ENCODE results near the gene UNC80. TPM values are rescaled to one million over a fixed set of nuclear protein-coding genes. Genes with fewer than 3 reads are reported as not detected.

UNC80 gene
- polyA plus RNA-seq, 1 experiment: not detected

DNA sequence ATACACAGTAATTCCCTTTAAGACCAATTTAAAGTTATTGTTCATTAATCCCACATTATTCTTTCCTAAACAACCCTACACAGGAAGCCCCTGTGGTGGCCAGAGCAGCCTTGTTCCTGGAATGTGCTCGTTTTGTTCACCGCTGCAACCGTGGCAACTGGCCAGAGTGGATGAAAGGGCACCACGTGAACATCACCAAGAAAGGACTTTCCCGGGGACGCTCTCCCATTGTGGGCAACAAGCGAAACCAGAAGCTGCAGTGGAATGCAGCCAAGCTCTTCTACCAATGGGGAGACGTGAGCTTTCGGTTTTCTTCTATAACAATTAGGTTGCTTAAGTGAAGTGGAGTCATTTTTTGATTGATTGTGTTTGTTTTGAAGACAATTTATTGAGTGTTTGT is 101.0 kb downstream of the UNC80 start:
- ChIA-PET CTCF (no interaction called here), POLR2A (no interaction called here)

DNA sequence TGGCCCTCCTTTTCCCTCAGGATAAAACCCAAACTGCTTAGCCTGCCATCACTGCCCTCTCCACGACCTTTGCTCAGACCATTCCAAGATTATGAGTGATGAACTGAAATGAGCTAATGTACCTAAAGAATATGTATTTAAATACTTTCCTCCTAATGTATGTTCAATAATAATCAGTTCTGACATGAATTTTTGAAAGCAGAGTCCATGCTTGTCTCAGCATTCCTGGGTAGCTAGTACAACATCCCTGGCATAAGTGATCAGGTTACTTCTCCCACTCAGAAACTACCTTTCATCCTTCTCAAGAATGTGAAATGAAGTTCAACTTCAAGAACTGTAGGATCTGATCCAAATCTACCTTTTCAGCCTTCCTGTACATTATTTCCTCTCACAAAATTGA is 103.6 kb downstream of the UNC80 start:
- H3K27ac ChIP-seq (ENCODE audit: low read depth, low read length): no peak overlapping the region
- TF ChIP-seq, protein P1, sequence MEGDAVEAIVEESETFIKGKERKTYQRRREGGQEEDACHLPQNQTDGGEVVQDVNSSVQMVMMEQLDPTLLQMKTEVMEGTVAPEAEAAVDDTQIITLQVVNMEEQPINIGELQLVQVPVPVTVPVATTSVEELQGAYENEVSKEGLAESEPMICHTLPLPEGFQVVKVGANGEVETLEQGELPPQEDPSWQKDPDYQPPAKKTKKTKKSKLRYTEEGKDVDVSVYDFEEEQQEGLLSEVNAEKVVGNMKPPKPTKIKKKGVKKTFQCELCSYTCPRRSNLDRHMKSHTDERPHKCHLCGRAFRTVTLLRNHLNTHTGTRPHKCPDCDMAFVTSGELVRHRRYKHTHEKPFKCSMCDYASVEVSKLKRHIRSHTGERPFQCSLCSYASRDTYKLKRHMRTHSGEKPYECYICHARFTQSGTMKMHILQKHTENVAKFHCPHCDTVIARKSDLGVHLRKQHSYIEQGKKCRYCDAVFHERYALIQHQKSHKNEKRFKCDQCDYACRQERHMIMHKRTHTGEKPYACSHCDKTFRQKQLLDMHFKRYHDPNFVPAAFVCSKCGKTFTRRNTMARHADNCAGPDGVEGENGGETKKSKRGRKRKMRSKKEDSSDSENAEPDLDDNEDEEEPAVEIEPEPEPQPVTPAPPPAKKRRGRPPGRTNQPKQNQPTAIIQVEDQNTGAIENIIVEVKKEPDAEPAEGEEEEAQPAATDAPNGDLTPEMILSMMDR (IDR thresholded peaks at IDR 0.05; ENCODE audit: low read depth, low read length): no peak
- H3K9me3 ChIP-seq (ENCODE audit: control insufficient read depth, insufficient read depth, low read length): no peaks in the 10 kb centered on the region
- H3K4me3 ChIP-seq (ENCODE audit: low read depth, low read length): no peak overlapping the region
- CTCF ChIA-PET: no interaction called here
- no peaks in the 10 kb centered on the region for H3K27me3 ChIP-seq (ENCODE audit: control insufficient read depth, insufficient read depth, low read length)
- POLR2A ChIA-PET: no interaction called here
- no peak for DNase-seq (ENCODE audit: low read depth, low spot score)

More for the DNA sequence above, 101.0 kb downstream of the UNC80 start:
- TF ChIP-seq, protein P1 (IDR thresholded peaks at IDR 0.05; ENCODE audit: low read depth, low read length): no peak
- no peak overlapping the region for H3K4me3 ChIP-seq (ENCODE audit: low read depth, low read length)
- H3K9me3 ChIP-seq (ENCODE audit: control insufficient read depth, insufficient read depth, low read length): no peaks in the 10 kb centered on the region
- no peaks in the 10 kb centered on the region for H3K27me3 ChIP-seq (ENCODE audit: control insufficient read depth, insufficient read depth, low read length)
- no peak overlapping the region for H3K27ac ChIP-seq (ENCODE audit: low read depth, low read length)
- DNase-seq (ENCODE audit: low read depth, low spot score): no peak

DNA sequence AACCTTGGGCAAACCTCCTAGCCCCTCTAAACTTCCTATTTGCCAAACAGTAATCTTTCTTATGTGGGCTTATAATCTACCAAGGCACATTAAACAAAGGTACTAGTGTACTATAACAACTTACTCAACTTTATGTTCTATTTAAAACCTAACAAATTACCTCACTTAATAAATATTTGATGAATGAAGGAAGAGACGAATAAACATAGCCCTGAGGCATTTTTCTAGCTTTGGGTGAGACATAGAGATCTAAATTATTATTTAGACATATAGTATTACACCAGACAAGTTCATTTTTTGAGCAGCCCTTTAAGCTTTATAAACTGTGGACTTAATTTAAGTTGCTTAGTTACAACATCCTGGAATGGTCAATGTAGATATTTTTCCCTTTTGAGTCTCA is 104.6 kb downstream of the UNC80 start:
- no peaks in the 10 kb centered on the region for H3K27me3 ChIP-seq (ENCODE audit: control insufficient read depth, insufficient read depth, low read length)
- CTCF ChIA-PET: interaction anchor here (1.3 kb wide), 1 partner anchor 85 kb away, joined by 3 read pairs; no protein-coding TSS in a partner anchor

DNA sequence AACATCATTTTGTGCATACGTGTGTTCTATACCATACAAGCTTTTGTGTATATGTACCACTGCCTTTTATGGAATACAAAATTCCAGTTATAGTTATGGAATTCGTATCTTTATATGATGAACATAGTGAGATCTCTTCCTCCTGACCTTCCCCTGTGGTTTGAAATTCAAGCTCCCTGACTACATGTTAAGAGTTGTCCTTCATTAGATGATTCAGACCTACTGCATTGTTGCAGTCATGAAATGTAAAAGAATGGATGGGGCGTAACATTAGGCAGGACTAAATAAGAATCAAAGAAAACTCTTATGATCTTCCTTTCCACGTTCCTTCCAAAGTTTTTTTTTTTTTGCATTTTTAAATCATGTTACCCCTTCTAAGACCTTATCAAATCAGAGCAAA is 107.1 kb downstream of the UNC80 start:
- ChIA-PET POLR2A (no interaction called here), CTCF (no interaction called here)
- H3K4me3 ChIP-seq (ENCODE audit: low read depth, low read length): no peak overlapping the region
- H3K9me3 ChIP-seq (ENCODE audit: control insufficient read depth, insufficient read depth, low read length): no peaks in the 10 kb centered on the region
- no peaks in the 10 kb centered on the region for H3K27me3 ChIP-seq (ENCODE audit: control insufficient read depth, insufficient read depth, low read length)
- TF ChIP-seq, protein P1 (IDR thresholded peaks at IDR 0.05; ENCODE audit: low read depth, low read length): no peak
- no peak for DNase-seq (ENCODE audit: low read depth, low spot score)
- H3K27ac ChIP-seq (ENCODE audit: low read depth, low read length): no peak overlapping the region

More for the DNA sequence above, 104.6 kb downstream of the UNC80 start:
- H3K4me3 ChIP-seq (ENCODE audit: low read depth, low read length): no peak overlapping the region
- H3K9me3 ChIP-seq (ENCODE audit: control insufficient read depth, insufficient read depth, low read length): no peaks in the 10 kb centered on the region
- TF ChIP-seq, protein P1 (IDR thresholded peaks at IDR 0.05; ENCODE audit: low read depth, low read length): no peak
- POLR2A ChIA-PET: no interaction called here
- no peak overlapping the region for H3K27ac ChIP-seq (ENCODE audit: low read depth, low read length)
- no peak for DNase-seq (ENCODE audit: low read depth, low spot score)

DNA sequence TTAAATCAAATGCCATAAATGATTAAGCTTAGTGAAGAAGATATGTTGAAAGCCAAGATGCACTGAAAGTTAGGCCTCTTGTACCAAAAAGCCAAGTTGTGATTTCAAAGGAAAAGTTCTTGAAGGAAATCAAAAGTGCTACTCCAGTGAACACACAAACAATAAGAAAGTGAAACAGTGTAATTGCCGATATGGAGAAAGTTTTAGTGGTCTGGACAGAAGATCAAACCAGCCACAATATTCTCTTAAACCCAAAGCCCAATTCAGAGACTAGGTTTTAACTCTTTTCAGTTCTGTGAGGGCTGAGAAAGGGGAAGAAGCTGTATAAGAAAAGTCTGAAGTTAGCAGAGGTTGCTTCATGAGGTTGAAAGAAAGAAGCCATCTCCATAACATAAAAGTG is 129.0 kb downstream of the UNC80 start:
- DNase-seq (ENCODE audit: low read depth, low spot score): no peak
- Histone ChIP-seq H3K4me3 (ENCODE audit: low read depth, low read length) (no peak overlapping the region), H3K27me3 (ENCODE audit: control insufficient read depth, insufficient read depth, low read length) (no peaks in the 10 kb centered on the region), H3K9me3 (ENCODE audit: control insufficient read depth, insufficient read depth, low read length) (no peaks in the 10 kb centered on the region), H3K27ac (ENCODE audit: low read depth, low read length) (no peak overlapping the region)
- POLR2A ChIA-PET: no interaction called here
- TF ChIP-seq, protein P1 (IDR thresholded peaks at IDR 0.05; ENCODE audit: low read depth, low read length): no peak
- CTCF ChIA-PET: no interaction called here

Measured in AG04450 (cell line).